Fibroblast of lung (primary cell): ENCODE measurements around the gene KCNG1. TPM values are rescaled to one million over a fixed set of nuclear protein-coding genes. Genes with fewer than 3 reads are reported as not detected.

Source experiments
- DNase-seq, 2 donors: peaks; one replicate each; pipeline versions ENCODE4 v3.0.0 to v3.0.0-alpha.2; 2010; ENCODE audit warnings: low read depth in 2 of 2
- H2AFZ ChIP-seq: 2 replicates; pipeline ENCODE4 v1.5.1; 2012; ENCODE audit warnings: low read length, control low read depth, inconsistent platforms
- H3K27ac ChIP-seq: 2 replicates; pipeline ENCODE4 v1.5.1; 2011; ENCODE audit warnings: low read length, control low read depth; ENCODE audit not compliant: insufficient read depth
- H3K27me3 ChIP-seq: 2 replicates; pipeline ENCODE4 v1.5.1; 2011; ENCODE audit warnings: mild to moderate bottlenecking, low read length; ENCODE audit not compliant: control insufficient read depth, insufficient read depth
- H3K36me3 ChIP-seq: 2 replicates; pipeline ENCODE4 v1.5.1; 2011; ENCODE audit warnings: low read length; ENCODE audit not compliant: control insufficient read depth, insufficient read depth
- H3K4me1 ChIP-seq: 2 replicates; pipeline ENCODE4 v1.5.1; 2011; ENCODE audit warnings: low read length; ENCODE audit not compliant: control insufficient read depth, insufficient read depth; ENCODE audit errors: extremely low read depth
- H3K4me2 ChIP-seq: 2 replicates; pipeline ENCODE4 v1.5.1; 2011; ENCODE audit warnings: low read length, control low read depth; ENCODE audit not compliant: insufficient read depth; ENCODE audit errors: extremely low read depth
- H3K4me3 ChIP-seq, 4 experiments: fragments of 200-600 bp in 1 of 4; sonication (generic) in 1 of 4; replicated peaks in 1 of 4; 2 replicates each; pipeline ENCODE4 v1.5.1; 2011 to 2016; ENCODE audit warnings: low read length in 4 of 4, low read depth in 3 of 4, mild to moderate bottlenecking in 3 of 4, control low read depth in 2 of 4, inconsistent platforms in 1 of 4, mixed read lengths in 1 of 4; ENCODE audit not compliant: insufficient read depth in 1 of 4; ENCODE audit errors: control extremely low read depth in 1 of 4
- H3K79me2 ChIP-seq: 2 replicates; pipeline ENCODE4 v1.5.1; 2012; ENCODE audit warnings: mild to moderate bottlenecking, low read length, inconsistent platforms; ENCODE audit not compliant: control insufficient read depth, insufficient read depth
- H3K9ac ChIP-seq: 2 replicates; pipeline ENCODE4 v1.5.1; 2011; ENCODE audit warnings: mild to moderate bottlenecking, low read length, control low read depth; ENCODE audit not compliant: insufficient read depth
- H3K9me3 ChIP-seq: 2 replicates; pipeline ENCODE4 v1.5.1; 2012; ENCODE audit warnings: low read depth, low read length; ENCODE audit not compliant: control insufficient read depth, insufficient read depth
- H4K20me1 ChIP-seq: 2 replicates; pipeline ENCODE4 v1.5.1; 2011; ENCODE audit warnings: low read length; ENCODE audit not compliant: control insufficient read depth, insufficient read depth; ENCODE audit errors: extremely low read depth
- CTCF ChIP-seq, 2 donors: IDR thresholded peaks in 1 of 2; conservative IDR thresholded peaks in 1 of 2; 1 replicate in 1 of 2; 2 replicates in 1 of 2; pipeline ENCODE4 v1.5.1; 2011 to 2012; ENCODE audit warnings: low read length in 2 of 2, control low read depth in 1 of 2, inconsistent platforms in 1 of 2, low read depth in 1 of 2, mild to moderate bottlenecking in 1 of 2
- EZH2 ChIP-seq: IDR thresholded peaks from 2 replicates; pipeline ENCODE4 v1.5.1; 2012; ENCODE audit warnings: low read length, control low read depth, mild to moderate bottlenecking; ENCODE audit errors: missing control alignments
- polyA plus RNA-seq, 2 donors: library from polyadenylated mRNA; depleted of rRNA in 1 of 2; stranded (reverse) in 1 of 2; unstranded in 1 of 2; fragments of >200 nt; gene quantifications; 2 replicates each; pipeline ENCODE4 v1.2.1, GENCODE V29; 2011 to 2012; ENCODE audit warnings: missing spikeins in 1 of 2
- total RNA-seq: library from RNA; depleted of rRNA; stranded (reverse); fragments of >200 nt; gene quantifications from 2 replicates; pipeline ENCODE4 v1.2.1, GENCODE V29; 2014

KCNG1 gene
- total and polyA plus RNA-seq, 2 donors (not counting 1 experiment from before 2014, with no cell fraction given), result 1.8 to 9.9 TPM

GRCh38 chr20:51014797-51015722 is 7.8 kb downstream of the KCNG1 start:
- DNase-seq, result peak; percentile 49 to 71
- H3K27me3 ChIP-seq, result no peaks in the 10 kb centered on the region
- H3K4me2 ChIP-seq, result no peak overlapping the region
- H4K20me1 ChIP-seq, result no peaks in the 10 kb centered on the region
- no peak overlapping the region for H3K4me3 ChIP-seq
- H3K36me3 ChIP-seq, result no peaks in the 10 kb centered on the region
- TF ChIP-seq CTCF (conservative IDR thresholded peaks at IDR 0.05 in 1 of 2, IDR thresholded peaks at IDR 0.05 in 1 of 2; ENCODE audit: low read depth in 1 of 2, low read length in 2 of 2) (peak; percentile 84 to 94), EZH2 (no peak)
- H3K79me2 ChIP-seq, result no peaks in the 10 kb centered on the region
- H3K27ac ChIP-seq, result no peak overlapping the region
- H3K9me3 ChIP-seq, result no peaks in the 10 kb centered on the region
- H2AFZ ChIP-seq, result no peak overlapping the region
- no peaks in the 10 kb centered on the region for H3K4me1 ChIP-seq
- H3K9ac ChIP-seq, result no peak overlapping the region

- Histone ChIP-seq H3K9ac (no peak overlapping the region), H3K4me2 (no peak overlapping the region), H3K36me3 (no peaks in the 10 kb centered on the region), H3K27me3 (no peaks in the 10 kb centered on the region), H3K27ac (no peak overlapping the region), H2AFZ (no peak overlapping the region), H3K4me1 (no peaks in the 10 kb centered on the region), H4K20me1 (no peaks in the 10 kb centered on the region), H3K4me3 (no peak overlapping the region), H3K79me2 (no peaks in the 10 kb centered on the region), H3K9me3 (no peaks in the 10 kb centered on the region)
- TF ChIP-seq EZH2, result no peak
- no peak for TF ChIP-seq CTCF (conservative IDR thresholded peaks at IDR 0.05 in 1 of 2, IDR thresholded peaks at IDR 0.05 in 1 of 2; ENCODE audit: low read depth in 1 of 2, low read length in 2 of 2)
- no peak for DNase-seq
Measured at GRCh38 chr20:51013577-51014330, 9.2 kb downstream of the KCNG1 start.

GRCh38 chr20:51012357-51012756 is 10.6 kb downstream of the KCNG1 start:
- Histone ChIP-seq H2AFZ (no peak overlapping the region), H3K9ac (no peak overlapping the region), H3K36me3 (no peaks in the 10 kb centered on the region), H4K20me1 (no peaks in the 10 kb centered on the region), H3K4me2 (no peak overlapping the region), H3K4me3 (no peak overlapping the region), H3K79me2 (no peaks in the 10 kb centered on the region), H3K9me3 (no peaks in the 10 kb centered on the region), H3K4me1 (no peaks in the 10 kb centered on the region), H3K27me3 (no peaks in the 10 kb centered on the region), H3K27ac (no peak overlapping the region)
- TF ChIP-seq CTCF (conservative IDR thresholded peaks at IDR 0.05 in 1 of 2, IDR thresholded peaks at IDR 0.05 in 1 of 2; ENCODE audit: low read depth in 1 of 2, low read length in 2 of 2) (no peak), EZH2 (no peak)
- no peak for DNase-seq
